ENCODE data around the gene CAMK2A.

CAMK2A gene

GRCh38 chr5:150184990-150185912, 104.3 kb downstream of the CAMK2A start:
- DNase-seq = no peak

- DNase-seq = no peak
These were observed 105.6 kb downstream of the CAMK2A start for GRCh38 chr5:150184006-150184405.

- DNase-seq = no peak
These were observed 106.1 kb downstream of the CAMK2A start for GRCh38 chr5:150183436-150183835.

GRCh38 chr5:150182774-150183173, 106.8 kb downstream of the CAMK2A start:
- no peak for DNase-seq

- DNase-seq = no peak
These were observed 107.6 kb downstream of the CAMK2A start for GRCh38 chr5:150181766-150182545.

- DNase-seq = no peak
These were observed 108.5 kb downstream of the CAMK2A start for GRCh38 chr5:150181027-150181426.

- DNase-seq = no peak
These were observed 109.1 kb downstream of the CAMK2A start for GRCh38 chr5:150180241-150181026.

- DNase-seq = no peak
These were observed 110.5 kb downstream of the CAMK2A start for GRCh38 chr5:150179019-150179620.

GRCh38 chr5:150178262-150178661, 111.3 kb downstream of the CAMK2A start:
- DNase-seq = no peak

- DNase-seq = no peak
These were observed 111.9 kb downstream of the CAMK2A start for GRCh38 chr5:150177721-150178120.

- no peak for DNase-seq
These were observed 112.7 kb downstream of the CAMK2A start for GRCh38 chr5:150176745-150177477.

GRCh38 chr5:150175536-150175935, 114.0 kb downstream of the CAMK2A start:
- DNase-seq = no peak

- DNase-seq = no peak
These were observed 114.5 kb downstream of the CAMK2A start for GRCh38 chr5:150175076-150175475.

- no peak for DNase-seq
These were observed 115.3 kb downstream of the CAMK2A start for GRCh38 chr5:150174285-150174684.

GRCh38 chr5:150173161-150173560, 116.4 kb downstream of the CAMK2A start:
- no peak for DNase-seq

- no peak for DNase-seq
These were observed 117.0 kb downstream of the CAMK2A start for GRCh38 chr5:150172556-150172955.

GRCh38 chr5:150172145-150172544, 117.4 kb downstream of the CAMK2A start:
- DNase-seq = no peak

Measured in right kidney (tissue), 1 donor.